Kidney (tissue), 14 donors: ENCODE measurements around the gene SLC7A6OS. TPM values are rescaled to one million over a fixed set of nuclear protein-coding genes. Genes with fewer than 3 reads are reported as not detected.
A peak's percentile ranks its signal among the peaks of the same experiment; 100 is the strongest.

Experiments
- DNase-seq, 5 donors: peaks; one replicate each; pipeline ENCODE4 v3.0.0-alpha.2; 2013 to 2020
- FAIRE-seq: peaks from 2 replicates; lab custom pipeline; 2012; peaks lifted over from hg19 to GRCh38; lab: Jason Lieb, UNC
- H3K27ac ChIP-seq, 2 donors: one replicate each; pipeline ENCODE4 v1.7.0; 2013; ENCODE audit warnings: low read depth in 2 of 2, low read length in 2 of 2, inconsistent platforms in 1 of 2
- H3K27me3 ChIP-seq: one replicate; pipeline ENCODE4 v1.7.1; 2013; ENCODE audit warnings: low read length, inconsistent platforms; ENCODE audit not compliant: control insufficient read depth, insufficient read depth
- H3K36me3 ChIP-seq, 3 donors: one replicate each; pipeline versions ENCODE4 v1.7.0 to v1.7.1; 2013; ENCODE audit warnings: low read length in 3 of 3, control low read depth in 1 of 3, inconsistent platforms in 1 of 3; ENCODE audit not compliant: insufficient read depth in 3 of 3, control insufficient read depth in 2 of 3
- H3K4me1 ChIP-seq, 3 donors: one replicate each; pipeline versions ENCODE4 v1.7.0 to v1.7.1; 2013; ENCODE audit warnings: low read length in 3 of 3, inconsistent platforms in 1 of 3, low read depth in 1 of 3; ENCODE audit not compliant: control insufficient read depth in 2 of 3, insufficient read depth in 2 of 3
- H3K4me3 ChIP-seq, 3 donors: one replicate each; pipeline versions ENCODE4 v1.7.0 to v1.8.1; 2013; ENCODE audit warnings: low read length in 3 of 3, control low read depth in 1 of 3, inconsistent platforms in 1 of 3
- H3K9ac ChIP-seq, 3 donors: one replicate each; pipeline versions ENCODE4 v1.7.0 to v1.7.1; 2013; ENCODE audit warnings: low read length in 3 of 3, control low read depth in 1 of 3, inconsistent platforms in 1 of 3
- H3K9me3 ChIP-seq, 3 donors: one replicate each; pipeline versions ENCODE4 v1.7.0 to v1.7.1; 2013; ENCODE audit warnings: low read length in 3 of 3, control low read depth in 1 of 3, inconsistent platforms in 1 of 3; ENCODE audit not compliant: control insufficient read depth in 2 of 3, insufficient read depth in 1 of 3
- intact Hi-C: fragments of 100-400 bp; cut with DNase I; formaldehyde crosslinking; loops from one replicate; pipeline ENCODE4 v1.11.1; 2022
- polyA plus RNA-seq: library from polyadenylated mRNA; stranded (reverse); fragments of 350-450 nt; fragmentation: Illumina TruSeq; extraction: RNeasy Lipid Tissue Mini Kit (QIAGEN cat#74804); gene quantifications from one replicate; pipeline ENCODE4 v1.2.3, GENCODE V29; 2014; ENCODE audit warnings: low read depth, low replicate concordance; ENCODE audit not compliant: insufficient read depth
- total RNA-seq: library from RNA; stranded (reverse); fragmentation: NEBNext Ultra II Directional; extraction: Animal tissue kit (Norgen Biotek cat#: 25700); gene quantifications from one replicate; pipeline ENCODE4 v1.2.1, GENCODE V29; 2021
- TF ChIP-seq, protein P1 (sequence below): IDR thresholded peaks from 3 replicates; pipeline ENCODE4 v1.5.1; 2012; ENCODE audit warnings: mild to moderate bottlenecking, moderate library complexity, borderline replicate concordance; ENCODE audit not compliant: insufficient read depth; ENCODE audit errors: extremely low read depth
- donor health status: control.
- donor health status: control.
- donor health status: control.
- donor health status: control.
- donor health status: control.
- donor health status: DM: yes; HTN: yes; CAD: no.
- donor health status: Normal renal cell carcinoma (clear cell type).

The SLC7A6OS gene
- total and polyA plus RNA-seq, 2 donors from 2014 or later, result 9.2 to 20.3 TPM

GRCh38 chr16:68274441-68274840 lies 36.3 kb downstream of the SLC7A6OS start:
- no peak overlapping the region for H3K4me3 ChIP-seq
- H3K9ac ChIP-seq, result no peak overlapping the region
- H3K36me3 ChIP-seq, result peaks cover 0 to 7% (median 0%) of the 10 kb centered on the region in 3 donors
- DNase-seq, result no peak
- no peaks in the 10 kb centered on the region for H3K9me3 ChIP-seq
- TF ChIP-seq, protein P1, sequence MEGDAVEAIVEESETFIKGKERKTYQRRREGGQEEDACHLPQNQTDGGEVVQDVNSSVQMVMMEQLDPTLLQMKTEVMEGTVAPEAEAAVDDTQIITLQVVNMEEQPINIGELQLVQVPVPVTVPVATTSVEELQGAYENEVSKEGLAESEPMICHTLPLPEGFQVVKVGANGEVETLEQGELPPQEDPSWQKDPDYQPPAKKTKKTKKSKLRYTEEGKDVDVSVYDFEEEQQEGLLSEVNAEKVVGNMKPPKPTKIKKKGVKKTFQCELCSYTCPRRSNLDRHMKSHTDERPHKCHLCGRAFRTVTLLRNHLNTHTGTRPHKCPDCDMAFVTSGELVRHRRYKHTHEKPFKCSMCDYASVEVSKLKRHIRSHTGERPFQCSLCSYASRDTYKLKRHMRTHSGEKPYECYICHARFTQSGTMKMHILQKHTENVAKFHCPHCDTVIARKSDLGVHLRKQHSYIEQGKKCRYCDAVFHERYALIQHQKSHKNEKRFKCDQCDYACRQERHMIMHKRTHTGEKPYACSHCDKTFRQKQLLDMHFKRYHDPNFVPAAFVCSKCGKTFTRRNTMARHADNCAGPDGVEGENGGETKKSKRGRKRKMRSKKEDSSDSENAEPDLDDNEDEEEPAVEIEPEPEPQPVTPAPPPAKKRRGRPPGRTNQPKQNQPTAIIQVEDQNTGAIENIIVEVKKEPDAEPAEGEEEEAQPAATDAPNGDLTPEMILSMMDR, result no peak
- H3K27ac ChIP-seq, result no peak overlapping the region
- intact Hi-C loops, result no loop called here
- H3K4me1 ChIP-seq, result peaks cover 0 to 5% (median 0%) of the 10 kb centered on the region in 3 donors
- FAIRE-seq, result no peak
- H3K27me3 ChIP-seq, result no peaks in the 10 kb centered on the region

DNA sequence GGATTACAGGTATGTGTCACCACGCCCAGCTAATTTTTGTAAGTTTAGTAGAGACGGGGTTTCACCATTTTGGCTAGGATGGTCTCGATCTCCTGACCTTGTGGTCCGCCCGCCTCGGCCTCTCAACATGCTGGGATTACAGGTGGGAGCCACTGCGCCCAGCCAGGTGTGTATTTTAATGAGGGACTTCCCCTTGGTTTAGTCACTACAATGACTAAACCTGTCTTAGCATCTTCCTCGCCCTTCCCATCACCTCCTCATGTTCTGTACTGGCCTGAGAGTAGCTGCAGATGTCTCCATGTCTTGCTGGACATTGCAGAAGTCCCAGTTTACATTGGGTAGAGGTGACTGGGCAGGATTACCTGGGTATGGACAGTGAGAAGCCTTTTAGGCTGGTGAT lies 36.9 kb downstream of the SLC7A6OS start:
- Histone ChIP-seq H3K4me3 (no peak overlapping the region), H3K36me3 (peaks cover 0 to 7% (median 0%) of the 10 kb centered on the region in 3 donors), H3K27me3 (no peaks in the 10 kb centered on the region), H3K9me3 (no peaks in the 10 kb centered on the region), H3K4me1 (peaks cover 0 to 10% (median 0%) of the 10 kb centered on the region in 3 donors), H3K27ac (no peak overlapping the region), H3K9ac (no peak overlapping the region)
- TF ChIP-seq, protein P1, result no peak
- intact Hi-C loops, result no loop called here
- DNase-seq (no peak), FAIRE-seq (no peak)

DNA sequence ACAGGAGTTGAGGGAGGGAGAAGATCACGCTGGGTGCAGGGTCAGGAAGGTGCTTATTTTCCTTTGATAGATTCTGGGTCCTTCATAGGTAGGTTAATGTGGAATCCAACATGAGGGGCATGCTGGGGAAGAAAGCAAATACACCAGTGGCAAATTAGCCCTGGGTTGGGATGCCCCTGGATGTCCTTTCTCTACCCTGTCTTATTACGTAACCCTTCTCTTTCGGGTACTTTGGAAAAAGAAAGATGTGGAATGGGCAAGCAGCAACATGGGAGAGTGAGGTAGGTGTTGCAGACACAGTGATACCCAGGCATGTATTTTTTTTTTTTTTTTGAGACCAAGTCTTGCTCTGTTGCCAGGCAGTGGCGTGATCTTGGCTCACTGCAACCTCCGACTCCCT lies 37.3 kb downstream of the SLC7A6OS start:
- FAIRE-seq (no peak), DNase-seq (no peak)
- Histone ChIP-seq H3K27ac (peak overlapping the region in 1 of 2 donors; percentile 52), H3K4me3 (no peak overlapping the region), H3K4me1 (peaks cover 0 to 10% (median 0%) of the 10 kb centered on the region in 3 donors), H3K9me3 (no peaks in the 10 kb centered on the region), H3K36me3 (peaks cover 0 to 7% (median 0%) of the 10 kb centered on the region in 3 donors), H3K27me3 (no peaks in the 10 kb centered on the region), H3K9ac (peak overlapping the region in 1 of 3 donors; percentile 31)
- TF ChIP-seq, protein P1, result no peak
- intact Hi-C loops, result no loop called here
